HG03097 (cell line): ENCODE data around the gene LMOD1.
"Not testable (repeated sequence)": the region's sequence is repeated elsewhere in the genome, so short reads cannot be mapped to it uniquely, and the experiment has no call there.

Experiments used
- ATAC-seq: cut with Tn5 transposase; IDR thresholded peaks from one replicate; pipeline ENCODE4 v1.9.1; 2021; ENCODE audit not compliant: unreplicated experiment, low FRiP score

Gene LMOD1

GRCh38 chr1:201880928-201881571 is 65.3 kb downstream of the LMOD1 start:
- no peak for ATAC-seq

DNA sequence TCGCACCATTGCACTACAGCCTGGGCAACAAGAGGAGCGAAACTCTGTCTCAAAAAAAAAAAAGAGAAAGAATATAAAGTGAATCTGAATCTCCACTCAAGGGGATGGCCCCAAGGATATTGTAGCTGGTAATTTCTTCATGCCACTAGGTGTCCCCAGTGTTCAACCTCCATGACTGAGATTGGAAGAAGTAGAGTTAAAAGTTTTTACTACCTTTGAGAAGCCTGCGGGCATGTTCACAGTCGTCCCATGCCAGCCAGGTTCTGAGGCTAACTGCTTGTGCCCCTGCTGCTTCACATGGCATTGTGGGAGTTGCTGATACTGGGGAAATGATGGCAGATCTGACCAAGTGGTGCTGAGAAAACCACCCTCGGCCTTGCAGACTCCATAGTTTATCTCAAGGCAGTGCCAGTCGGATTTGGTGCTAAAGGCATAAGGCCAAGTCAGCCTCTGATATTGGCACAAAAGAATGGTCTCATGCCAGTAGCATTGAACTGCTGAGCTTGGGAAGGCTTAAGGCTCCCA is 68.4 kb downstream of the LMOD1 start:
- no peak for ATAC-seq

GRCh38 chr1:201876148-201876818 is 70.1 kb downstream of the LMOD1 start:
- no peak for ATAC-seq

DNA sequence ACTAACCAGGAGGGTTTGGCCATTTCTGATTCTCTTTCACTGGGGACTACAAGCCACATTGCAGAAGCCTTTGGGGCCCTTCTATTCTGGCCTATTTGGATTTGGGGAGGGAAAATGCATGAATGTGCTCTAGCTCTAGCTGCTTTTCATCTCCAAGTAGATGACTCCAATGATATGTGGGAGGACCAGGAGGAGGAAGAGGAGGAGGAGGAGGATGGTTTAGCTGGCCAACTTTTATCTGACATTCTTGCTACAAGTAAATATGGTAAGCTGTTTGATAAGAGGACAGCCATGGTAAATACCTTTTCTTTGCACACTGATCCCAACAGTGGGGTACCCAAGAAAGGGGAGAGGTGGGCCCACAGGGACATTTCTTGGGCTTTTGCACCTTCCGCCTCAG is 71.7 kb downstream of the LMOD1 start:
- ATAC-seq = no peak

GRCh38 chr1:201870397-201870796 is 76.0 kb downstream of the LMOD1 start:
- no peak for ATAC-seq

GRCh38 chr1:201861448-201861847 is 84.9 kb downstream of the LMOD1 start:
- ATAC-seq = no peak

- ATAC-seq = no peak
Measured at GRCh38 chr1:201859424-201859823, 86.9 kb downstream of the LMOD1 start.

DNA sequence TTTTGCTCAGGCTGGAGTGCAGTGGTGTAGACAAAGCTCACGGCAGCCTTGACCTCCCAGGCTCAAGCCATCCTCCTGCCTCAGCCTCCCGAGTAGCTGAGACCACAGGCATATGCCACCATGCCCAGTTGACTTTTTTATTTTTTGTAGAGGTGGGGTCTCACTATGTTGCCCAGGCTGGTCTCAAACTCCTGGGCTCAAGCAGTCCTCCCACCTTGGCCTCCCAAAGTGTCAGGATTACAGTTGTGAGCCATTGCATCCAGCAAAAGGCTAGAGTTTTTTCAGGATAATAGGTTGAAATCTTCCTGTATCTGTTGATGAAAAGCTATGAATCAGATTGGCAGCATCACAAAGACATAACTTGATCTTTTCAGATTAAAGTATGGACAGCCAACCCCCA is 89.6 kb downstream of the LMOD1 start:
- not testable (repeated sequence) for ATAC-seq

- ATAC-seq = no peak
Measured at GRCh38 chr1:201851949-201852348, 94.4 kb downstream of the LMOD1 start.

- no peak for ATAC-seq
Measured at GRCh38 chr1:201850053-201850397, 96.3 kb downstream of the LMOD1 start.

- ATAC-seq = no peak
Measured at GRCh38 chr1:201849372-201850052, 96.8 kb downstream of the LMOD1 start.

- ATAC-seq = no peak
Measured at GRCh38 chr1:201848230-201848629, 98.1 kb downstream of the LMOD1 start.

- no peak for ATAC-seq
Measured at GRCh38 chr1:201847150-201847549, 99.2 kb downstream of the LMOD1 start.
